Calu3 (cell line): ENCODE data around the gene ARPP21. TPM values are rescaled to one million over a fixed set of nuclear protein-coding genes. Genes with fewer than 3 reads are reported as not detected.

Source experiments
- BruUV-seq: library from RNA; stranded (reverse); fragments of 400-500 nt; replicated peaks from 2 replicates; lab custom pipeline; 2021; lab: Mats Ljungman, UMichigan
- CTCF ChIA-PET: fragments of 300-600 bp; sonication (Branson Sonifier 250); formaldehyde crosslinking; loops from one replicate; lab custom pipeline; 2022; ENCODE audit warnings: antibody characterized with exemption; lab: Charles Lee
- DNase-seq: peaks from one replicate; pipeline ENCODE4 v3.0.0; 2022
- H3K27ac Mint-ChIP-seq: one replicate; pipeline ENCODE4 v1.8.0; 2022; ENCODE audit warnings: mixed read lengths; ENCODE audit not compliant: unreplicated experiment
- H3K27me3 Mint-ChIP-seq: one replicate; pipeline ENCODE4 v1.8.0; 2022; ENCODE audit warnings: mixed read lengths; ENCODE audit not compliant: unreplicated experiment
- H3K36me3 Mint-ChIP-seq: one replicate; pipeline ENCODE4 v1.8.0; 2022; ENCODE audit warnings: mild to moderate bottlenecking, moderate library complexity, mixed read lengths; ENCODE audit not compliant: insufficient read depth, unreplicated experiment
- H3K4me1 Mint-ChIP-seq: one replicate; pipeline ENCODE4 v1.8.0; 2022; ENCODE audit warnings: mild to moderate bottlenecking, low read depth, mixed read lengths; ENCODE audit not compliant: unreplicated experiment
- H3K4me3 Mint-ChIP-seq: one replicate; pipeline ENCODE4 v1.8.0; 2022; ENCODE audit warnings: mild to moderate bottlenecking, low read depth, moderate library complexity, mixed read lengths; ENCODE audit not compliant: unreplicated experiment
- H3K9me3 Mint-ChIP-seq: one replicate; pipeline ENCODE4 v1.8.0; 2022; ENCODE audit warnings: low read depth, mixed read lengths; ENCODE audit not compliant: unreplicated experiment
- CTCF ChIP-seq: fragments of 200-600 bp; IDR thresholded peaks from one replicate; pipeline ENCODE4 v1.8.0; 2022; ENCODE audit warnings: antibody characterized with exemption; ENCODE audit not compliant: unreplicated experiment
- intact Hi-C: fragments of 100-400 bp; cut with micrococcal nuclease; formaldehyde crosslinking; loops from one replicate; pipeline ENCODE4 v1.10.0; 2022; ENCODE audit not compliant: unreplicated experiment
- total RNA-seq: library from RNA; stranded (reverse); gene quantifications from 2 replicates; pipeline ENCODE4 v1.2.3, GENCODE V29; 2022

The ARPP21 gene
- total RNA-seq, 1 experiment from 2014 or later: not detected

- intact Hi-C loops: loop anchor here (5.0 kb wide), 1 partner anchor 1781 kb away; no protein-coding TSS in a partner anchor
- H3K27ac Mint-ChIP-seq: no peak overlapping the region
- CTCF ChIA-PET: no interaction called here
- H3K9me3 Mint-ChIP-seq: no peaks in the 10 kb centered on the region
- H3K36me3 Mint-ChIP-seq: no peaks in the 10 kb centered on the region
- H3K4me3 Mint-ChIP-seq: no peak overlapping the region
- no peak for DNase-seq
- H3K4me1 Mint-ChIP-seq: no peaks in the 10 kb centered on the region
- TF ChIP-seq CTCF: no peak
- H3K27me3 Mint-ChIP-seq: no peaks in the 10 kb centered on the region
- no TSS peak for BruUV-seq
These were observed 24.1 kb downstream of the ARPP21 start for GRCh38 chr3:35663471-35663870.

GRCh38 chr3:35664460-35664919 lies 25.2 kb downstream of the ARPP21 start:
- CTCF ChIA-PET: no interaction called here
- H3K4me1 Mint-ChIP-seq: no peaks in the 10 kb centered on the region
- TF ChIP-seq CTCF: no peak
- no peaks in the 10 kb centered on the region for H3K36me3 Mint-ChIP-seq
- BruUV-seq: no TSS peak
- intact Hi-C loops: loop anchor here (5.0 kb wide), 1 partner anchor 1782 kb away; no protein-coding TSS in a partner anchor
- no peaks in the 10 kb centered on the region for H3K27me3 Mint-ChIP-seq
- no peak overlapping the region for H3K27ac Mint-ChIP-seq
- H3K4me3 Mint-ChIP-seq: no peak overlapping the region
- DNase-seq: no peak
- H3K9me3 Mint-ChIP-seq: no peaks in the 10 kb centered on the region

- Mint-ChIP-seq H3K36me3 (no peaks in the 10 kb centered on the region), H3K27ac (no peak overlapping the region), H3K4me1 (no peaks in the 10 kb centered on the region), H3K9me3 (no peaks in the 10 kb centered on the region), H3K27me3 (no peaks in the 10 kb centered on the region), H3K4me3 (no peak overlapping the region)
- intact Hi-C loops: no loop called here
- CTCF ChIA-PET: no interaction called here
- no TSS peak for BruUV-seq
- no peak for TF ChIP-seq CTCF
- no peak for DNase-seq
These were observed 26.2 kb downstream of the ARPP21 start for GRCh38 chr3:35665390-35666055.

- intact Hi-C loops: no loop called here
- no peaks in the 10 kb centered on the region for H3K9me3 Mint-ChIP-seq
- H3K27me3 Mint-ChIP-seq: no peaks in the 10 kb centered on the region
- H3K4me1 Mint-ChIP-seq: no peaks in the 10 kb centered on the region
- CTCF ChIA-PET: interaction anchor here (0.8 kb wide), 1 partner anchor 258 kb away, joined by 6 read pairs; no protein-coding TSS in a partner anchor
- no TSS peak for BruUV-seq
- no peak overlapping the region for H3K4me3 Mint-ChIP-seq
- DNase-seq: no peak
- no peak for TF ChIP-seq CTCF
- no peaks in the 10 kb centered on the region for H3K36me3 Mint-ChIP-seq
- H3K27ac Mint-ChIP-seq: no peak overlapping the region
These were observed 27.6 kb downstream of the ARPP21 start for GRCh38 chr3:35666888-35667287.
